GM11168 (cell line): ENCODE results near the gene CLDN6.

Experiments
- in situ Hi-C: fragments of 300-500 bp; cut with MboI; formaldehyde crosslinking; loops from one replicate; pipeline ENCODE4 v1.12.0; 2022; ENCODE audit warnings: low sequenced_read_pairs; ENCODE audit not compliant: unreplicated experiment

Gene CLDN6

DNA sequence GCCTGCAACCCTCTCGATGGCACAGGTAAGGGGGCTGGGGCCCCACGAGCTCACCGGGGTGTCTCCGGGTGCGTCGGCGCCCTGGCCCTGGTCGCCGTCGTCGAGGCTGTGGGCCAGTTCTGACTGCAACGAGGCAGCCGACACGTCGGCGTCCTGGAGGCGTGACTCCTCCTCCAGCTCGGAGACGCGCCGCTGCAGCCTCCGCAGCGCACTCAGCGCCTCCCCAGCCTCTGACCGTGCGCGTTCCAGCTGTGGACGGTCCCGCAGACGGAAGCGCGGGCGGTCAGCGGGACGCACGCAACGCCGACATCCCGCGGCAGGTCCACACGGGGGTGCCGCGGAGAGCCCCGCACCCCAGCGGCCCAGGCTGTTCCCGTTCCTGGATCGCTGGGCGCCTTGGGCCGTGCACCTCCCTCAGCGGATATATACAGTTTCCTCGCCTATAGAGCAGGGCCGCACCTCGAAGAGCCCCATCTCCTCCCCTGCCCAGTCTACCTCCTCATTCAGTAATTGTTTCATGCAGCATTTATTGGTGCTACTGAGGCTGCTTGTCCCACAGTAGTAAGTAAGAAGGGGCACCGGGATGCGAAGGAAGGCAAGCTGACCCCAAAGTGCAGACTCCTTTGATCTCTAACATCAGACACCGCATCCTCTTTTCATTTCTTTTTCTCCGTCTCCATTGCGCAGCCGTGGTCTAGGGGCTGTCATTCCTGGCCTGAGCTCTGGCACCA, 11.7 kb upstream of the CLDN6 start:
- in situ Hi-C loops, result no loop called here

- in situ Hi-C loops, result no loop called here
Observed at GRCh38 chr16:3028716-3029319, 10.8 kb upstream of the CLDN6 start.

GRCh38 chr16:3027983-3028715, 10.2 kb upstream of the CLDN6 start:
- in situ Hi-C loops, result no loop called here

- in situ Hi-C loops, result no loop called here
Observed at GRCh38 chr16:3027489-3027795, 9.5 kb upstream of the CLDN6 start.

DNA sequence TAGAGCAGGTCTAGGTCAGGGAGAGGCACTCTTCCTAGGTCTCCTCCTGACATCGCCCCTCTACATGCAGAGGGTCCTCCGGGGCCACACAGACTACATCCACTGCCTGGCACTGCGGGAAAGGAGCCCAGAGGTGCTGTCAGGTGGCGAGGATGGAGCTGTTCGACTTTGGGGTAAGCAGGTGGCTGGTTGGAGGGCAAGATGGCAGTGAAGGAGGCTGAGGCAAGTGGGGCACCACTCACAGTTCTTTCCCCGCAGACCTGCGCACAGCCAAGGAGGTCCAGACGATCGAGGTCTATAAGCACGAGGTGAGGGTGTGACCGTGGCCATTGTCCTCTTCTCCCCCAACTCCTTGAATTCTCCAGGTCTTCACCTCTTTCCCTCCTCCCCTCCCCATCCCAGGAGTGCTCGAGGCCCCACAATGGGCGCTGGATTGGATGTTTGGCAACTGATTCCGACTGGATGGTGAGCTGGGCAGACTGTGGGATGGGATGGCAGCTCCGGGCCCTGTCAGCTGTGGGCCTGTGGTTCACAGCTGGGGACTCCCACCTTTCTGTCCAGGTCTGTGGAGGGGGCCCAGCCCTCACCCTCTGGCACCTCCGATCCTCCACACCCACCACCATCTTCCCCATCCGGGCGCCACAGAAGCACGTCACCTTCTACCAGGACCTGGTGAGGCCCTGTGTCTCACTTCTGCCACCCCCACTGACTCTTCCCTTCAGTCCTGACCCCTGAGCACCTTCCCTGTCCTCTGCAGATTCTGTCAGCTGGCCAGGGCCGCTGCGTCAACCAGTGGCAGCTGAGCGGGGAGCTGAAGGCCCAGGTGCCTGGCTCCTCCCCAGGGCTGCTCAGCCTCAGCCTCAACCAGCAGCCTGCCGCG, 8.9 kb upstream of the CLDN6 start:
- in situ Hi-C loops, result no loop called here

DNA sequence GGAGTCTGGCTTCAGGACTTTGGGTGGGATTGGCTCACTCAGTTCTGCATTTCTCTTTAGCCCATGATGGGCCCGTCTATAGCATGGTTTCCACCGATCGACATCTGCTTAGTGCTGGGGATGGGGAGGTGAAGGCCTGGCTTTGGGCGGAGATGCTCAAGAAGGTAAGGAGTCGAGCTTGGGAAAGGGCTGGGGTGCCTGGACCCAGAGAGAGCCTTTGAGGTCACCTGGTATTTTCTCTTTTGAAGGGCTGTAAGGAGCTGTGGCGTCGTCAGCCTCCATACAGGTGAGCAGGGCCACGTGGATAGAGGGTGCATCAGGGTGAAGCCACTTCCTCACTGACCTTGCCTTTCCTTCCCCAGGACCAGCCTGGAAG, 8.0 kb upstream of the CLDN6 start:
- in situ Hi-C loops, result no loop called here

DNA sequence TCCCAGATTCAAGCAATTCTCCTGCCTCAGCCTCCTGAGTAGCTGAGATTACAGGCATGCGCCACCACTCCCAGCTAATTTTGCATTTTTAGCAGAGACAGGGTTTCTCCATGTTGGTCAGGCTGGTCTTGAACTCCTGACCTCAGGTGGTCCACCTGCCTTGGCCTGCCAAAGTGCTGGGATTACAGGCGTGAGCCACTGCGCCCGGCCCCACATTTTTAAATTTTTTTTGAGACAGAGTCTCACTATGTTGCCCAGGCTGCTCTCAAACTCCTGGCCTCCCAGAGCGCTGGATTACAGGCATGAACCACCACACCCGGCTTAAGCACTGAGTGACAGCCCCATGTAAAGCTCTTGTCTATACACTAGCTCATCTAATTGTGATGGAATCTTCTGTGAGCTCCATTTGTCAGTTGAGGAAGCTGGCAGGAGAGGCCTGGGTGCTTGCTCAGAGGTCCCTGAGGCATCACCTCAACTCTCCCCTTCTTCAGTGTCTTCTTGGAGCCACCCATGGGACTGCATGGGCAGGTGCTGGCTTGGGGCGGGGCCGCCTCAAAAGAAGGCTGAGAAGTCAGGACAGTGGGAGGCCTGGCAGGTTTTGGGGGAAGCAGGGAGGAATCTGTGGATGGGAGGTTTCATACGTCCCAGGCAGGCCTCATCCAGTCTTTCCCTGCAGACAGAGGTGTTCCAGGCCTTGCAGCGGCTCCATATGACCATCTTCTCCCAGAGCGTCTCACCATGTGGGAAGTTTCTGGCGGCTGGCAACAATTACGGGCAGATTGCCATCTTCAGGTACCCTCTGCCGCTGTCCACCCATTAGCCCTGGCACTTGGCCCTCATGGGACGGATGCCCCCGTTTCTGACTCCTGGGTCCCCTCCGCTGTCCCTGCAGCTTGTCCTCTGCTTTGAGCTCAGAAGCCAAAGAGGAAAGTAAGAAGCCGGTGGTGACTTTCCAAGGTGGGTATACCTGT, 7.3 kb upstream of the CLDN6 start:
- in situ Hi-C loops, result no loop called here

GRCh38 chr16:3023669-3024478, 5.9 kb upstream of the CLDN6 start, which contains the start of the genes HCFC1R1 and THOC6:
HCFC1R1 (minus strand) TSS chr16:3023942; CDS start chr16:3023941, 1 bp downstream.
THOC6 (plus strand) TSS chr16:3024035; CDS start chr16:3024327, 292 bp downstream.
- in situ Hi-C loops, result no loop called here

DNA sequence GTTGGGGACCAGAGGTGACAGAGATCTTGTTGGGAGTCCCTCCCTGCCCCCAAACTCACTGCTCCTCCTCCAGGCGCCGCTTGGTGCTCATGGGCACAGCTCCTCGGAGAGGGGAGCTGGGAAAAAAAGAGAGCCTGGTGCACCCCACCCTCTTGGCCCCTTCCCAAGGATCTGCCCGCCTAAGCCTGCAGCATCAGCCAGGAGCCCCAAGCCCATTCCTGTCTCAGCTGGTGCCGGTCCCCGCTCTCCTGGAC, 5.4 kb upstream of the CLDN6 start:
- in situ Hi-C loops, result no loop called here

- in situ Hi-C loops, result no loop called here
Observed at GRCh38 chr16:3022684-3023414, 4.9 kb upstream of the CLDN6 start.

DNA sequence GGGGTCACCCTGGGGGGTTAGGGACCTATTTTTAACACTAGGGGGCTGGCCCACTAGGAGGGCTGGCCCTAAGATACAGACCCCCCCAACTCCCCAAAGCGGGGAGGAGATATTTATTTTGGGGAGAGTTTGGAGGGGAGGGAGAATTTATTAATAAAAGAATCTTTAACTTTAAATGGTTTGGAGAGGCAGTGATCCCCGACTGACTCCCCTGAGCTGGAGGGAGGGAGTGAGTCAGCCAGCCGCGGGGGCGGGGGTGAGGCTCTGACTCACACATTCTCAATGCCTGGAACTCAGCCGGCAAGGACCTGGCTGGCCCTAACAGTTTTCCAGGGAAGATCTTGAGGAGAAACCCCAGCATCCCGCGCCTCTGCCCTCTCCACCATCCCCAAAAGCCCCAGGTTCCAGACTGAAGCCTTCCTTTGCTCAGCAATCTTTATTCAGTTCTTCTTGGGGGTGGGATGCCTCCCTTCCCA, 4.3 kb upstream of the CLDN6 start:
- in situ Hi-C loops, result no loop called here

GRCh38 chr16:3021449-3022207, 3.6 kb upstream of the CLDN6 start:
- in situ Hi-C loops, result no loop called here

DNA sequence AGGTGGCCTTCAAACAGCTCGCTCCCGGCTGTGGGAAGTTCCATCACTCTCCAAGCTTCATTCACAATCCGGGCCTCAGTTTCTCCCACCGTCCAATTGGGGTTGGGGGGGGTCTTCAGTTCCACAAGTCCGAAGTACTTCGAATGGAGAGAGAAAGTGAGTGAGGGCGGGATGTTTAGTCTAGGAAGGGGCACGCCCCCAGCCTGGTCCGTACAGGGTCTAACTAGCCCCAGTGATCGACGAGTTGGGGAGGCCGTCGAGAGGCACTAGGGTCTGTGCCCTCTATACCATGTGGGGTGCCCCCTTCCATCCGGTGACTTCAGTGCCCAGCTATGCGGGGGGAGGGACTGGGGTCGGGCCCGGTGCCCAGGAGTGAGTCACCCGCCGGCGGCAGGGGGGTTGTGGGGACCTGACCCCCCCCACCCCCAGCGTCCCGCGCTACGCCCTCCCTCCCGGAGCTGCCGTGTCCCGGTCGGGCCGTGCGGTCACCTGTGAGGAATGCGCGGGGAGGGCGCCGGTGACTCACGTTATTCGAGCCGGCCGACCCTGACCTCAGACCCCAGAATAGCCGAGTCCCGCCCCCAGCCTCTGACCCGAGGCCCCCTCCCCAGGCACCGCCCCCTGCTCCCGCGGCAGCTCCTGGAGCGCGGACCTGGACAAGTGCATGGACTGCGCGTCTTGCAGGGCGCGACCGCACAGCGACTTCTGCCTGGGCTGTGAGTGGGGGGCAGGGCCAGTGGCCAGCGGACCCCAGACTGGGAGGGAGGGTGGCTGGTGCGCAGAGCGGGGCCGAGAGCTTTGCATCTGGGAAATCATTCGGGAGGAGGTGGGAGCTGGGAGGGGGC, 2.8 kb upstream of the CLDN6 start:
- in situ Hi-C loops, result no loop called here

DNA sequence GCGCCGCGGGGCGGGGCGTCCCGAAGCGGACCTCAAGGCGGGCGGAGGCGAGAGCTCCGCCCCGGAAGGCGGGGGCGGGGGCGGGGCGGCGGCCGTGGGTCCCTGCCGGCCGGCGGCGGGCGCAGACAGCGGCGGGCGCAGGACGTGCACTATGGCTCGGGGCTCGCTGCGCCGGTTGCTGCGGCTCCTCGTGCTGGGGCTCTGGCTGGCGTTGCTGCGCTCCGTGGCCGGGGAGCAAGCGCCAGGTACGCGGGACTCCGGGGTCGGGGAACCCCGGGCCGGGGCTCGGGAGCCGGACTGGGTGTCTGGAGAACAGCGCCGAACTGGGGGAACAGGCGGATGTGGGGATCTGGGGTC, 2.2 kb upstream of the CLDN6 start, which contains the start of gene TNFRSF12A:
Gene TNFRSF12A, plus strand, starts transcription at position 122 of the 357 bp plus-strand sequence. Its CDS starts 30 bp downstream, at position 152.
- in situ Hi-C loops, result no loop called here

GRCh38 chr16:3019594-3020246, 1.7 kb upstream of the CLDN6 start:
- in situ Hi-C loops, result no loop called here

- in situ Hi-C loops, result no loop called here
Observed at GRCh38 chr16:3017344-3017743, 639 bp downstream of the CLDN6 start.
